ENCODE measurements around the gene PTPN11. TPM values are rescaled to one million over a fixed set of nuclear protein-coding genes. Genes with fewer than 3 reads are reported as not detected.

Gene PTPN11
- total and polyA plus RNA-seq, 2 of the 13 experiments (the other 11 are each of a cell fraction or from before 2014, with no cell fraction given) = 30.0 to 63.5 TPM

- TF ChIP-seq LCORL (IDR thresholded peaks at IDR 0.05) = no peak
- no peak for TF ChIP-seq LCORL (CRISPR knock-in tag; IDR thresholded peaks at IDR 0.05)
- TF ChIP-seq, protein P1, sequence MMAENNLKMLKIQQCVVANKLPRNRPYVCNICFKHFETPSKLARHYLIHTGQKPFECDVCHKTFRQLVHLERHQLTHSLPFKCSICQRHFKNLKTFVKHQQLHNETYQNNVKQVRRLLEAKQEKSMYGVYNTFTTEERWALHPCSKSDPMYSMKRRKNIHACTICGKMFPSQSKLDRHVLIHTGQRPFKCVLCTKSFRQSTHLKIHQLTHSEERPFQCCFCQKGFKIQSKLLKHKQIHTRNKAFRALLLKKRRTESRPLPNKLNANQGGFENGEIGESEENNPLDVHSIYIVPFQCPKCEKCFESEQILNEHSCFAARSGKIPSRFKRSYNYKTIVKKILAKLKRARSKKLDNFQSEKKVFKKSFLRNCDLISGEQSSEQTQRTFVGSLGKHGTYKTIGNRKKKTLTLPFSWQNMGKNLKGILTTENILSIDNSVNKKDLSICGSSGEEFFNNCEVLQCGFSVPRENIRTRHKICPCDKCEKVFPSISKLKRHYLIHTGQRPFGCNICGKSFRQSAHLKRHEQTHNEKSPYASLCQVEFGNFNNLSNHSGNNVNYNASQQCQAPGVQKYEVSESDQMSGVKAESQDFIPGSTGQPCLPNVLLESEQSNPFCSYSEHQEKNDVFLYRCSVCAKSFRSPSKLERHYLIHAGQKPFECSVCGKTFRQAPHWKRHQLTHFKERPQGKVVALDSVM (CRISPR knock-in tag; IDR thresholded peaks at IDR 0.05) = no peak
- no peak for TF ChIP-seq SSRP1 (CRISPR knock-in tag; IDR thresholded peaks at IDR 0.05)
- no peak for TF ChIP-seq ZNF407 (CRISPR knock-in tag; IDR thresholded peaks at IDR 0.05; ENCODE audit: not compliant biosample characterization)
- TF ChIP-seq, protein P2, sequence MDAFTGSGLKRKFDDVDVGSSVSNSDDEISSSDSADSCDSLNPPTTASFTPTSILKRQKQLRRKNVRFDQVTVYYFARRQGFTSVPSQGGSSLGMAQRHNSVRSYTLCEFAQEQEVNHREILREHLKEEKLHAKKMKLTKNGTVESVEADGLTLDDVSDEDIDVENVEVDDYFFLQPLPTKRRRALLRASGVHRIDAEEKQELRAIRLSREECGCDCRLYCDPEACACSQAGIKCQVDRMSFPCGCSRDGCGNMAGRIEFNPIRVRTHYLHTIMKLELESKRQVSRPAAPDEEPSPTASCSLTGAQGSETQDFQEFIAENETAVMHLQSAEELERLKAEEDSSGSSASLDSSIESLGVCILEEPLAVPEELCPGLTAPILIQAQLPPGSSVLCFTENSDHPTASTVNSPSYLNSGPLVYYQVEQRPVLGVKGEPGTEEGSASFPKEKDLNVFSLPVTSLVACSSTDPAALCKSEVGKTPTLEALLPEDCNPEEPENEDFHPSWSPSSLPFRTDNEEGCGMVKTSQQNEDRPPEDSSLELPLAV (CRISPR knock-in tag; conservative IDR thresholded peaks at IDR 0.05; ENCODE audit: low read depth) = no peak
- no peak for TF ChIP-seq ZNF276 (CRISPR knock-in tag; IDR thresholded peaks at IDR 0.05; ENCODE audit: low read depth)
Observed at GRCh38 chr12:112530941-112531340, 112.2 kb downstream of the PTPN11 start (continued).
